DND-41 (cell line): ENCODE data around the gene ASIC1.

ENCODE experiments used
- ATAC-seq: fragments of 200-7000 bp; cut with Tn5 transposase; 3 replicates; pipeline ENCODE4 v1.9.1; 2021; ENCODE audit warnings: low read depth; ENCODE audit not compliant: insufficient read depth
- DNase-seq: peaks from one replicate; pipeline ENCODE4 v3.0.0-alpha.2; 2020
- H2AFZ ChIP-seq: 2 replicates; pipeline ENCODE4 v1.6.0; 2012; ENCODE audit warnings: low read depth, low read length
- H3K27ac ChIP-seq: 2 replicates; pipeline ENCODE4 v1.5.1; 2012; ENCODE audit warnings: low read length, inconsistent platforms
- H3K27me3 ChIP-seq: fragments of 200-600 bp; sonication (generic); 2 replicates; pipeline ENCODE4 v1.6.0; 2012; ENCODE audit warnings: low read length, mild to moderate bottlenecking, inconsistent platforms; ENCODE audit not compliant: insufficient read depth, poor library complexity
- H3K36me3 ChIP-seq: 2 replicates; pipeline ENCODE4 v1.5.1; 2012; ENCODE audit warnings: low read length, inconsistent platforms; ENCODE audit not compliant: insufficient read depth
- H3K4me1 ChIP-seq: 2 replicates; pipeline ENCODE4 v1.5.1; 2012; ENCODE audit warnings: mild to moderate bottlenecking, low read length; ENCODE audit not compliant: insufficient read depth
- H3K4me2 ChIP-seq: 2 replicates; pipeline ENCODE4 v1.6.0; 2012; ENCODE audit warnings: mild to moderate bottlenecking, moderate library complexity, low read length, inconsistent platforms; ENCODE audit not compliant: insufficient read depth
- H3K4me3 ChIP-seq, 2 experiments: fragments of 200-600 bp in 1 of 2; shearing (Covaris generic) in 1 of 2; 2 replicates each; pipeline ENCODE4 v1.5.1; 2012 to 2016; ENCODE audit warnings: inconsistent platforms in 2 of 2, low read length in 2 of 2, mild to moderate bottlenecking in 2 of 2, low read depth in 1 of 2, moderate library complexity in 1 of 2
- H3K79me2 ChIP-seq: 2 replicates; pipeline ENCODE4 v1.6.0; 2012; ENCODE audit warnings: low read length, inconsistent platforms; ENCODE audit not compliant: insufficient read depth
- H3K9ac ChIP-seq: 2 replicates; pipeline ENCODE4 v1.6.0; 2012; ENCODE audit warnings: low read depth, mild to moderate bottlenecking, inconsistent platforms, low read length, moderate library complexity
- H3K9me3 ChIP-seq: 2 replicates; pipeline ENCODE4 v1.5.1; 2012; ENCODE audit warnings: low read length, moderate library complexity, mild to moderate bottlenecking, inconsistent platforms; ENCODE audit not compliant: insufficient read depth, severe bottlenecking
- H4K20me1 ChIP-seq: 2 replicates; pipeline ENCODE4 v1.6.0; 2012; ENCODE audit warnings: low read length; ENCODE audit not compliant: insufficient read depth
- CTCF ChIP-seq: IDR thresholded peaks from 2 replicates; pipeline ENCODE4 v1.5.1; 2012; ENCODE audit warnings: borderline replicate concordance, low read length, moderate library complexity, mild to moderate bottlenecking; ENCODE audit not compliant: poor library complexity, severe bottlenecking; ENCODE audit errors: extremely low read depth
- EZH2 ChIP-seq: IDR thresholded peaks from 3 replicates; pipeline ENCODE4 v1.6.1; 2012; ENCODE audit warnings: borderline replicate concordance, low read depth, mild to moderate bottlenecking, moderate library complexity, low read length, inconsistent platforms; ENCODE audit not compliant: severe bottlenecking

Gene ASIC1

DNA sequence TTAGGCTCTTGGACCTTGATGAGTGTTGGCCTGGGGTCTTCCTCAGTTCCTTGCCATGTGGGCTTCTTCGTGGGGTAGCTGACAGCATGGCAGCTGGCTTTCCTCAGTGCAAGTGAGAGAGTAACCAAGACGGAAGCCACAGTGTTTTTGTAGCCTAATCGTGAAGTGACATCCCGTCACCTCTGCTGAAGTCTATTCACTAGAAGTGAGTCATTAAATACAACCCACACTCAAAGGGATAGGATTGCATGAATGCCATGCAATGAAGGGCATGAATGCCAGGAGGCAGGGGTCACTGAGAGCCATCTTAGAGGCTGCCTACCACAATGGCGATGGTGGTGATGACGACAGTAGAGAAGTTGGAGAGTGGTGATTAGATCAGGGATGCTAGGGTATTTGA, 13.5 kb upstream of the ASIC1 start:
- no peak for DNase-seq
- H3K4me3 ChIP-seq: no peak overlapping the region
- TF ChIP-seq EZH2: no peak
- no peak for TF ChIP-seq CTCF

GRCh38 chr12:50047693-50048250, 9.6 kb upstream of the ASIC1 start:
- TF ChIP-seq CTCF (no peak), EZH2 (no peak)
- no peak overlapping the region for H3K4me3 ChIP-seq
- no peaks in the 10 kb centered on the region for H3K79me2 ChIP-seq
- H3K9me3 ChIP-seq: no peaks in the 10 kb centered on the region
- no peak overlapping the region for H3K9ac ChIP-seq
- H3K36me3 ChIP-seq: no peaks in the 10 kb centered on the region
- H3K27ac ChIP-seq: no peak overlapping the region
- ATAC-seq (no peak), DNase-seq (no peak)
- no peaks in the 10 kb centered on the region for H3K4me1 ChIP-seq
- no peak overlapping the region for H2AFZ ChIP-seq
- peaks cover 8% of the 10 kb centered on the region for H3K27me3 ChIP-seq
- no peaks in the 10 kb centered on the region for H4K20me1 ChIP-seq
- H3K4me2 ChIP-seq: no peak overlapping the region

More for the DNA sequence above, 13.5 kb upstream of the ASIC1 start:
- no peak overlapping the region for H3K9ac ChIP-seq
- H3K27me3 ChIP-seq: peaks cover 4% of the 10 kb centered on the region
- no peak overlapping the region for H2AFZ ChIP-seq
- no peaks in the 10 kb centered on the region for H3K79me2 ChIP-seq
- no peaks in the 10 kb centered on the region for H3K9me3 ChIP-seq
- no peaks in the 10 kb centered on the region for H3K4me1 ChIP-seq
- H3K36me3 ChIP-seq: no peaks in the 10 kb centered on the region
- no peaks in the 10 kb centered on the region for H4K20me1 ChIP-seq
- ATAC-seq: no peak
- H3K27ac ChIP-seq: no peak overlapping the region
- no peak overlapping the region for H3K4me2 ChIP-seq

DNA sequence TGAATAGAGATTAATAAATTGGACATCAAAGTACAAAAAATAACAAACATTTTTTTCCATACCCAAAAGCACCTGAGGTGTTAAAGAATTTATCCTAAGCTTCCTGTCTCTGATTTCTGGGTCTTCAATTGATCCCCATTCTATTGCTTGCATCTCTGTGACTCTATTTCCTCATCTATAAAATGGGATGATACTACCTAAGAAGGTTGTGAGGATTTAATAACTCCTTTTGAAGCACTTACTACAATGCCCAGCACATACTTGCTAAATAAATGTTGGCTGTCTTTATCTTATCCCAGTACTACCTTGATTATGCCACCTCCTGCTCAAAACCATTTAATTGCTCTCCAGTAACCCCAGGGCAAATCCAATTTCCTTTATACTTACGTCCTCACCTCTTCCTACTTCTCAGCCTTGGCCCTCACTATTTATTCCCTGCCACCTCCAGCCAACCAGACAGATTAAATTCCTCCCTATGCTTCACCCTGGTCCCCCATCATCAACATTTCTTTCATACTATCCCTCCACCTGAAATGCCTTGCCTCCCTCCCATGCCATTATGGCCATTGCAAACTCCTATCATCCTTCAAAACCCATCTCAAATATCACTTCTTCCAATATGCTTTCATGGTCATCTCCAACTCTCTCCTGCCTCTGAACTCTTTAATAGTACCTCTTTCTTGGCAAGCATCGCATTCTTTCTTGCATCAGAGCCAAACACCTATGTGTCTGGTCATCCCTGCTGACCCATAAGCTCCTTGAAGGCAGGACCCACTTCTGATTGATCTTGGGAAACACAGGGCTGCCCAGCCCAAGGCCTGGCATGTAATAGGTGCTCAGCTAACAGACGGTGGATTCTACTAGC, 7.9 kb upstream of the ASIC1 start:
- no peak for ATAC-seq
- Histone ChIP-seq H3K4me3 (no peak overlapping the region), H3K9me3 (no peaks in the 10 kb centered on the region), H3K4me2 (no peak overlapping the region), H3K36me3 (no peaks in the 10 kb centered on the region), H3K4me1 (no peaks in the 10 kb centered on the region), H3K27ac (no peak overlapping the region), H4K20me1 (no peaks in the 10 kb centered on the region), H3K27me3 (peaks cover 17% of the 10 kb centered on the region), H3K79me2 (no peaks in the 10 kb centered on the region), H2AFZ (no peak overlapping the region), H3K9ac (no peak overlapping the region)
- TF ChIP-seq CTCF (no peak), EZH2 (no peak)
- no peak for DNase-seq
